ENCODE results near the gene ZSCAN10. TPM values are rescaled to one million over a fixed set of nuclear protein-coding genes. Genes with fewer than 3 reads are reported as not detected.

The ZSCAN10 gene
- total and polyA plus RNA-seq, 9 of the 15 experiments (the other 6 are each of a cell fraction or from before 2014, with no cell fraction given) = 0.22 TPM; not detected in 8

DNA sequence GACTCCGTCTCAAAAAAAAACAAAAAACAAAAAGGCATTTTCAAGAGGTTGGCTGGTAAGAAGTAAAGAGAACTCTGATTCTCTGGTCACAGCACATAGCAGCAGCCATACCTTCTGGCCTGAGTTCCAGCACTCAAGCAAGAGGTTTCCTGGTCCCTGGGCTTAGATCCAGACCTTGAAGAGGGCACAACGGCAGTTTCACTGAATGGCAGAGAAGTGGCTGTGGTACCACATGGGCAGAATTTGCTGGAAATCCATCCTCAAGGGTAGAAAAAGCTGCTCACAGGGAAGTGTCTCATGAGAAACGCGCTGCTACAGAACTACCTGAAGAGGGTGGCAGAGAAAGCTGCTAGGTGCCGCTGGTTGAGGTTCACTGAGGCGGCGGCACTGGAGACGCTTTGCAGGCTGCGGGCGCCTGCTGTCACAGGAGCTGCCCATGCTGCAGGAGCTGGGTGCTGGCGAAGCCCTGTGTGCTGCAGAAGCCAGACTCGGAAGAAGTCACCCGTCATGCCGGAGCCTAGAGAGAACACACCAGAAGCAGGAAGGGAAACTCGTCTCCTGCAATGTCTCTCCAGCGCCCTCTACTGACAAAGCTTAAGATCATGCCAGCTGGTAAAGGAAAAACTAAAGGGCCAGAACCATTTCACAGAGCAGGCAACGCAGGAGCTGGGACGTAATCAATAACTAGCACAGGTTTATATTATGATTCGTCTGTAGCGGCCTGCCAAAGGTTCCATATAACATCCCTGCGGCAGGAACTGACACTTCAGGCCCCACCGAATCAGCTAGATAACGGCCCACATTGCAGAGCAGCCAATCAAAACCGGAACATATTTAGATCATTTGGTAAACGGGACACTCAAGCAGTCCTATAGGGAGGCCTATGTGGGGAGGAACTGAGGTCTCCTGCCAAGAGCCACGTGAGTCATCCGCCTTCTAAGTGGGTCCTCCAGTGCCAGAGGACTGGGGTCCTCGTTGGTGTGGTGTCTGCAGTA, 30.3 kb upstream of the ZSCAN10 start (continued):
- TF ChIP-seq, protein P1, sequence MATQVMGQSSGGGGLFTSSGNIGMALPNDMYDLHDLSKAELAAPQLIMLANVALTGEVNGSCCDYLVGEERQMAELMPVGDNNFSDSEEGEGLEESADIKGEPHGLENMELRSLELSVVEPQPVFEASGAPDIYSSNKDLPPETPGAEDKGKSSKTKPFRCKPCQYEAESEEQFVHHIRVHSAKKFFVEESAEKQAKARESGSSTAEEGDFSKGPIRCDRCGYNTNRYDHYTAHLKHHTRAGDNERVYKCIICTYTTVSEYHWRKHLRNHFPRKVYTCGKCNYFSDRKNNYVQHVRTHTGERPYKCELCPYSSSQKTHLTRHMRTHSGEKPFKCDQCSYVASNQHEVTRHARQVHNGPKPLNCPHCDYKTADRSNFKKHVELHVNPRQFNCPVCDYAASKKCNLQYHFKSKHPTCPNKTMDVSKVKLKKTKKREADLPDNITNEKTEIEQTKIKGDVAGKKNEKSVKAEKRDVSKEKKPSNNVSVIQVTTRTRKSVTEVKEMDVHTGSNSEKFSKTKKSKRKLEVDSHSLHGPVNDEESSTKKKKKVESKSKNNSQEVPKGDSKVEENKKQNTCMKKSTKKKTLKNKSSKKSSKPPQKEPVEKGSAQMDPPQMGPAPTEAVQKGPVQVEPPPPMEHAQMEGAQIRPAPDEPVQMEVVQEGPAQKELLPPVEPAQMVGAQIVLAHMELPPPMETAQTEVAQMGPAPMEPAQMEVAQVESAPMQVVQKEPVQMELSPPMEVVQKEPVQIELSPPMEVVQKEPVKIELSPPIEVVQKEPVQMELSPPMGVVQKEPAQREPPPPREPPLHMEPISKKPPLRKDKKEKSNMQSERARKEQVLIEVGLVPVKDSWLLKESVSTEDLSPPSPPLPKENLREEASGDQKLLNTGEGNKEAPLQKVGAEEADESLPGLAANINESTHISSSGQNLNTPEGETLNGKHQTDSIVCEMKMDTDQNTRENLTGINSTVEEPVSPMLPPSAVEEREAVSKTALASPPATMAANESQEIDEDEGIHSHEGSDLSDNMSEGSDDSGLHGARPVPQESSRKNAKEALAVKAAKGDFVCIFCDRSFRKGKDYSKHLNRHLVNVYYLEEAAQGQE (IDR thresholded peaks at IDR 0.05; ENCODE audit: borderline replicate concordance) = peak; percentile 75
- TF ChIP-seq, protein P1 (CRISPR knock-in tag; IDR thresholded peaks at IDR 0.05; ENCODE audit: low read depth) = no peak
- TF ChIP-seq ZNF589 (CRISPR knock-in tag; IDR thresholded peaks at IDR 0.05; ENCODE audit: low read depth) (no peak), SRSF1 (IDR thresholded peaks at IDR 0.05; ENCODE audit: low read depth, low read length) (no peak), GABPA (tag; conservative IDR thresholded peaks at IDR 0.05; ENCODE audit: low read depth) (peak; percentile 60; the same call in 1 of the 2 replicates), ZNF586 (CRISPR knock-in tag; conservative IDR thresholded peaks at IDR 0.05) (no peak), ETV1 (tag; conservative IDR thresholded peaks at IDR 0.05; ENCODE audit: low read depth) (peak; percentile 41; the same call in 1 of the 2 replicates), PCBP2 (IDR thresholded peaks at IDR 0.05; ENCODE audit: low read depth, low read length, poor library complexity, severe bottlenecking) (no peak), FOXK1 (CRISPR knock-in tag; IDR thresholded peaks at IDR 0.05; ENCODE audit: borderline replicate concordance) (peak; percentile 29; the same call in 1 of the 2 replicates), TOE1 (IDR thresholded peaks at IDR 0.05; ENCODE audit: borderline replicate concordance) (0 out of 2 replicates have a peak, but pooled peaks have one; percentile 29), TOE1 (CRISPR knock-in tag; IDR thresholded peaks at IDR 0.05; ENCODE audit: borderline replicate concordance, low read depth) (no peak), PRPF4 (IDR thresholded peaks at IDR 0.05; ENCODE audit: insufficient read depth, low read depth, low read length, poor library complexity, severe bottlenecking) (no peak), MCM2 (IDR thresholded peaks at IDR 0.05; ENCODE audit: low read depth) (no peak), ELF1 (tag; IDR thresholded peaks at IDR 0.05) (peak; percentile 76), L3MBTL2 (IDR thresholded peaks at IDR 0.05) (peak; percentile 46; the same call in 1 of the 2 replicates)
- TF ChIP-seq, protein P2, sequence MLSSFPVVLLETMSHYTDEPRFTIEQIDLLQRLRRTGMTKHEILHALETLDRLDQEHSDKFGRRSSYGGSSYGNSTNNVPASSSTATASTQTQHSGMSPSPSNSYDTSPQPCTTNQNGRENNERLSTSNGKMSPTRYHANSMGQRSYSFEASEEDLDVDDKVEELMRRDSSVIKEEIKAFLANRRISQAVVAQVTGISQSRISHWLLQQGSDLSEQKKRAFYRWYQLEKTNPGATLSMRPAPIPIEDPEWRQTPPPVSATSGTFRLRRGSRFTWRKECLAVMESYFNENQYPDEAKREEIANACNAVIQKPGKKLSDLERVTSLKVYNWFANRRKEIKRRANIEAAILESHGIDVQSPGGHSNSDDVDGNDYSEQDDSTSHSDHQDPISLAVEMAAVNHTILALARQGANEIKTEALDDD (IDR thresholded peaks at IDR 0.05) = peak; percentile 31; the same call in 1 of the 2 replicates
